Measurements from ENCODE around the gene RGMA. TPM values are rescaled to one million over a fixed set of nuclear protein-coding genes. Genes with fewer than 3 reads are reported as not detected.

The RGMA gene
- not detected for polyA plus RNA-seq (ENCODE audit: low read depth in 6 of 6)

DNA sequence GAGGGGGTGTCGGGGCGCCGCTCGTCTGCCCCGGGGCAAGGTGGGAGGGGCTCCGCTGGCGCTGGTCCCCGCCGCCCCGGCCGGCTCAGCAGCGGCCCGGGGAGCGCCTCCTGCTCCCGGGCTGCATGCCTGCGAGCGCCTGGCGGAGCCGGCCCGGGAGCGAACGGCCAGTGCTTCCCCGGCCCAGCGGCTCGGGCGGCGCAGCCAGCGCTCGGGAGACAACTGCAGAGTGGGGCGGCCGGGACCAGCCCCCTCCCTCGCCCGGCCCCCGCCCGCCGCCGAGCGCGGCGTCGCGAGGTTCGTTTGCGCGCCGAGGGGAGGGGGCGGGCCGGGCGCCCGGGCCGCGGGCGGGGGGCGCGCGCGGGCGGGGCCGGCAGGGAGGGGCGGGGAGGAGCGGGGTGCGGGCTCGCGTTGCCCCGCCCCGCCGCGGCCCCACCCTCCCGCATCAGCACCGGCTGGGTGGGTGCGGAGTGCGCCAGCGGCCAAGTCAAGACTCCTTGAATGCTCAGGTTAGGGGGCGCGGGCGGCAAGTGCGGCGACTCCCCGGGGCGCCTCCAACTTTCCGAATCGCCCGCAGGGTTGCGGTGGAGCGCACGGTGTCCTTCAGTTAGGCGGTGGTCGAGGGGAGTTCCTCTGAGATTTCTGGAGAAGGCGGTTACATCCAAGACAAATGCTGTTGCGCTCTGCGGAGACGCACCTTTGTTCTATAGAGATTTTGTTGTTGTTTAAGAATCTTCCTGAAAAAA, at the start of gene RGMA:
RGMA (minus strand) TSS at position 231 of the 746 bp plus-strand sequence. CDS start 279 bp downstream, outside the sequence.
- Mint-ChIP-seq H3K9me3 (peaks cover 0 to 3% (median 0%) of the 10 kb centered on the region in 7 donors), H3K4me3 (peak within 1 kb of the TSS; percentile 76 to 92 (median 87)), H3K27ac (peak within 1 kb of the TSS in 1 of 6 donors; percentile 32), H3K4me1 (peaks cover 14 to 23% (median 18%) of the 10 kb centered on the region in 3 donors), H3K27me3 (peaks cover 53 to 65% (median 58%) of the 10 kb centered on the region in 3 donors), H3K36me3 (no peaks in the 10 kb centered on the region)
- peak in 1 of 2 donors; percentile 18 for ATAC-seq (ENCODE audit: low read depth in 2 of 2)
- DNase-seq = no peak

DNA sequence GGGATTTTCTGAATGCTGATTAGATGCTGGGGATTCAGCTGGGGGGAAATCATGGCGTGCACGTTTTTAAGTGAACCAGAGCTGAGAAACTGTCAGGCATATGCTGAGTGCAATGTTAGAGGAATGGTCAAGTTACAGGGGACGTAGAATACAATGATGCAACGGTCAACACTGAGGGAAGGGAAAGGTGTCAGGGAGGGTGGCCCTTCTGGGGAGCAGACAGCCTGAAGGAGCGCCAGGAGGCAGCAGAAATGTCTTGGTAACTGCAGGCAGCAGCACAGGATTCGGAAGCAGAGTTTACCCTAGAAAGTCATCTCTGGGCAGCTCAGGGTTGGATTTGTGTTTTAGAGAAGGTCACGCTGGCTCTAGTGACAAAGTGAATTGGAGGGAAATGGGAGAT, 47.6 kb upstream of the RGMA start:
- no peak for ATAC-seq (ENCODE audit: low read depth in 2 of 2)
- Mint-ChIP-seq H3K4me1 (peaks cover 0 to 4% (median 0%) of the 10 kb centered on the region in 3 donors), H3K4me3 (no peak overlapping the region), H3K36me3 (no peaks in the 10 kb centered on the region), H3K27ac (peak overlapping the region in 1 of 6 donors; percentile 83), H3K27me3 (no peaks in the 10 kb centered on the region), H3K9me3 (no peaks in the 10 kb centered on the region)
- no peak for DNase-seq

- Mint-ChIP-seq H3K27ac (no peak overlapping the region), H3K9me3 (no peaks in the 10 kb centered on the region), H3K27me3 (no peaks in the 10 kb centered on the region), H3K4me3 (no peak overlapping the region), H3K36me3 (no peaks in the 10 kb centered on the region), H3K4me1 (no peaks in the 10 kb centered on the region)
- DNase-seq (no peak), ATAC-seq (ENCODE audit: low read depth in 2 of 2) (no peak)
Observed at GRCh38 chr15:93135997-93136397, 47.0 kb upstream of the RGMA start.

GRCh38 chr15:93135459-93135858, 46.4 kb upstream of the RGMA start:
- no peaks in the 10 kb centered on the region for H3K9me3 Mint-ChIP-seq
- H3K4me3 Mint-ChIP-seq = no peak overlapping the region
- H3K27me3 Mint-ChIP-seq = no peaks in the 10 kb centered on the region
- no peak for ATAC-seq (ENCODE audit: low read depth in 2 of 2)
- no peak for DNase-seq
- no peaks in the 10 kb centered on the region for H3K36me3 Mint-ChIP-seq
- H3K27ac Mint-ChIP-seq = no peak overlapping the region
- no peaks in the 10 kb centered on the region for H3K4me1 Mint-ChIP-seq

GRCh38 chr15:93131485-93132095, 42.6 kb upstream of the RGMA start:
- no peak overlapping the region for H3K4me3 Mint-ChIP-seq
- no peak for DNase-seq
- no peaks in the 10 kb centered on the region for H3K36me3 Mint-ChIP-seq
- no peaks in the 10 kb centered on the region for H3K9me3 Mint-ChIP-seq
- no peak overlapping the region for H3K27ac Mint-ChIP-seq
- H3K27me3 Mint-ChIP-seq = no peaks in the 10 kb centered on the region
- ATAC-seq (ENCODE audit: low read depth in 2 of 2) = no peak
- no peaks in the 10 kb centered on the region for H3K4me1 Mint-ChIP-seq

- peaks cover 0 to 1% (median 0%) of the 10 kb centered on the region in 7 donors for H3K9me3 Mint-ChIP-seq
- no peak overlapping the region for H3K4me3 Mint-ChIP-seq
- no peak overlapping the region for H3K27ac Mint-ChIP-seq
Observed at GRCh38 chr15:93129702-93130488, 40.9 kb upstream of the RGMA start.

DNA sequence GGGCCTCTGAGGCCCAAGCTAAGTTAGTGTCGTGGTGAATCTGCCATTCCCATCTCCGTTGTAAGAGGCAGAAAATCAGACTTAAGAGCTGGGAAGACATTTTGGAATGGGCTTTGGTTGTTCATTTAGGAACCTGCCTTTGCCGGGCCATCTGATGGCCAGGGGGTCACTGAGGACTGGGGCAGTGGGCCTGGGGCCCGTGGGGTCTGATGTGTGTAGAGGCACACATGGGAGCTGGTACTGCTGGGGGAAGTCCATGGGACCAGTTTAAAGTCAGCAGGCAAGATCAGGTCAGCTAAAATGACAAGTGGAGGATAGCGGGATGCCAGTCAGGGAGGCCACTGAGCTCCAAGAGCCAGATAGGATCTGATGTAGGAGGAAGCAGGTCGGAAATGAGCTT, 38.3 kb upstream of the RGMA start:
- no peaks in the 10 kb centered on the region for H3K4me1 Mint-ChIP-seq
- H3K4me3 Mint-ChIP-seq = no peak overlapping the region
- no peaks in the 10 kb centered on the region for H3K36me3 Mint-ChIP-seq
- DNase-seq (no peak), ATAC-seq (ENCODE audit: low read depth in 2 of 2) (no peak)
- no peak overlapping the region for H3K27ac Mint-ChIP-seq
- peaks cover 0 to 7% (median 0%) of the 10 kb centered on the region in 3 donors for H3K27me3 Mint-ChIP-seq
- H3K9me3 Mint-ChIP-seq = peaks cover 0 to 1% (median 0%) of the 10 kb centered on the region in 7 donors

More at GRCh38 chr15:93129702-93130488, 40.9 kb upstream of the RGMA start:
- no peak for DNase-seq
- no peaks in the 10 kb centered on the region for H3K27me3 Mint-ChIP-seq
- ATAC-seq (ENCODE audit: low read depth in 2 of 2) = no peak
- H3K36me3 Mint-ChIP-seq = no peaks in the 10 kb centered on the region
- H3K4me1 Mint-ChIP-seq = no peaks in the 10 kb centered on the region

- Mint-ChIP-seq H3K4me3 (no peak overlapping the region), H3K27ac (no peak overlapping the region), H3K36me3 (no peaks in the 10 kb centered on the region), H3K9me3 (peaks cover 0 to 1% (median 0%) of the 10 kb centered on the region in 7 donors), H3K27me3 (peaks cover 0 to 7% (median under 1%) of the 10 kb centered on the region in 3 donors), H3K4me1 (no peaks in the 10 kb centered on the region)
- no peak for ATAC-seq (ENCODE audit: low read depth in 2 of 2)
- DNase-seq = no peak
Observed at GRCh38 chr15:93126599-93126998, 37.6 kb upstream of the RGMA start.

DNA sequence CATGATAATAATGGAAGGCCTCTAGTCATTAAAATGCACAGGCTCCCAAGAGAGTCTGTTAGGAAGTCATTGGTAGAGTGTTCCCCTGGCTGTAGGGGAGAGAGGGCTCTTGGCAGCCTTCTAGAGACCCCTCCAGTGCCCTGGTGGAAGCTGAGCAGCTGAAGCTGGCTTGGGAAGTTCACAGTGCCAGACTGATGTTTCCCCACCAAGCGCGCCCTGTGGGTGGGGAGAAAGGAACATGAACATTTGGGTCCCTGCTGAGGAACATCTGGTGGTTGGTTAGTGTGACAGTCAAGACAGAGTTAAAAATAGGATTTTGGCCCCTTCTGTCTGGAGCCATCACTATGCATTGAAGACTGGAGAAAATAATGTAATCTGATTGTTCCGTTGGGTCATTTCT, 37.1 kb upstream of the RGMA start:
- H3K9me3 Mint-ChIP-seq = peaks cover 0 to 1% (median 0%) of the 10 kb centered on the region in 7 donors
- H3K27me3 Mint-ChIP-seq = peaks cover 0 to 7% (median 5%) of the 10 kb centered on the region in 3 donors
- H3K4me3 Mint-ChIP-seq = no peak overlapping the region
- no peaks in the 10 kb centered on the region for H3K4me1 Mint-ChIP-seq
- H3K27ac Mint-ChIP-seq = peak overlapping the region in 1 of 6 donors; percentile 35
- DNase-seq (no peak), ATAC-seq (ENCODE audit: low read depth in 2 of 2) (no peak)
- H3K36me3 Mint-ChIP-seq = no peaks in the 10 kb centered on the region

DNA sequence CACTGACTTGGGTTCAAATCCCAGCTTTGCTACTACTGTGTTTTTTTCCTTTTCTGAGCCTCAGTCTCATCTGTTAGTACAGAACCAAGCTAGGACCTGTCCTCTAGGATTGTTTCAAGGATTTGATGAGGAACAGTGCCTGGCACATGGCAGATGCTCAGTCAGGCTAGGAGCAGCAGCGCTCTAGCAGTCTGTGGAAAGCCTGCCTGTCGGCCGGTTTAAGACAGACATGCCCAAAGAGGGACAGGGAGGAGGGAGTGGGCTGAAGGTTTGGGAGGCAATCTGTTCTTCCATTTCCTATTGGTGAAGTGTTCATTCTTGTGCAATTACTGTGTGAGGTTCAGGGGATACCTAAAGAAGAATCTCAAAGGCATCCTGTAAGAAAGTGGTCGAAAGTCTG, 35.1 kb upstream of the RGMA start:
- Mint-ChIP-seq H3K27me3 (peaks cover 3 to 11% (median 5%) of the 10 kb centered on the region in 3 donors), H3K4me1 (no peaks in the 10 kb centered on the region), H3K9me3 (peaks cover 0 to 1% (median 0%) of the 10 kb centered on the region in 7 donors), H3K36me3 (no peaks in the 10 kb centered on the region), H3K27ac (no peak overlapping the region), H3K4me3 (no peak overlapping the region)
- ATAC-seq (ENCODE audit: low read depth in 2 of 2) (no peak), DNase-seq (no peak)

GRCh38 chr15:93121973-93122910, 33.2 kb upstream of the RGMA start:
- H3K27me3 Mint-ChIP-seq = peaks cover 6 to 19% (median 15%) of the 10 kb centered on the region in 3 donors
- ATAC-seq (ENCODE audit: low read depth in 2 of 2) = no peak
- H3K36me3 Mint-ChIP-seq = no peaks in the 10 kb centered on the region
- H3K27ac Mint-ChIP-seq = peak overlapping the region in 1 of 6 donors; percentile 6
- no peak overlapping the region for H3K4me3 Mint-ChIP-seq
- H3K9me3 Mint-ChIP-seq = peaks cover 0 to 1% (median 0%) of the 10 kb centered on the region in 7 donors
- no peak for DNase-seq
- no peaks in the 10 kb centered on the region for H3K4me1 Mint-ChIP-seq

GRCh38 chr15:93121107-93121506, 32.1 kb upstream of the RGMA start:
- H3K4me3 Mint-ChIP-seq = no peak overlapping the region
- peaks cover 0 to 3% (median 0%) of the 10 kb centered on the region in 7 donors for H3K9me3 Mint-ChIP-seq
- ATAC-seq (ENCODE audit: low read depth in 2 of 2) (no peak), DNase-seq (no peak)
- no peaks in the 10 kb centered on the region for H3K36me3 Mint-ChIP-seq
- H3K27ac Mint-ChIP-seq = no peak overlapping the region
- H3K4me1 Mint-ChIP-seq = no peaks in the 10 kb centered on the region
- peaks cover 10 to 23% (median 20%) of the 10 kb centered on the region in 3 donors for H3K27me3 Mint-ChIP-seq
